Activated T-cell treated with anti-CD3 and anti-CD28 coated beads, Interleukin-2, amount 50 U/mL, for 4 hours (primary cell): ENCODE measurements around the gene TAAR8. TPM values are rescaled to one million over a fixed set of nuclear protein-coding genes. Genes with fewer than 3 reads are reported as not detected.
"Not testable (repeated sequence)": the region's sequence is repeated elsewhere in the genome, so short reads cannot be mapped to it uniquely, and the experiment has no call there.

ENCODE experiments used
- ATAC-seq, 2 donors: fragments of 200-7000 bp; cut with Tn5 transposase; one replicate each; pipeline ENCODE4 v1.10.0; 2021
- DNase-seq: peaks from one replicate; pipeline ENCODE4 v3.0.0-alpha.2; 2020
- H3K27me3 Mint-ChIP-seq: one replicate; pipeline ENCODE4 v1.8.0; 2021; ENCODE audit warnings: low read depth, mixed read lengths
- H3K36me3 Mint-ChIP-seq: one replicate; pipeline ENCODE4 v1.8.0; 2022; ENCODE audit warnings: mixed read lengths; ENCODE audit not compliant: insufficient read depth
- H3K4me1 Mint-ChIP-seq: one replicate; pipeline ENCODE4 v1.8.0; 2021; ENCODE audit warnings: low read depth, mixed read lengths
- H3K4me3 Mint-ChIP-seq: one replicate; pipeline ENCODE4 v1.8.0; 2021; ENCODE audit warnings: mild to moderate bottlenecking, moderate library complexity, mixed read lengths
- H3K9me3 Mint-ChIP-seq: one replicate; pipeline ENCODE4 v1.8.0; 2021; ENCODE audit warnings: mixed read lengths
- total RNA-seq, 3 donors: library from RNA; stranded (reverse); gene quantifications; one replicate each; pipeline ENCODE4 v1.2.1, GENCODE V29; 2021

The TAAR8 gene
- total RNA-seq, 3 donors from 2014 or later, result not detected

DNA sequence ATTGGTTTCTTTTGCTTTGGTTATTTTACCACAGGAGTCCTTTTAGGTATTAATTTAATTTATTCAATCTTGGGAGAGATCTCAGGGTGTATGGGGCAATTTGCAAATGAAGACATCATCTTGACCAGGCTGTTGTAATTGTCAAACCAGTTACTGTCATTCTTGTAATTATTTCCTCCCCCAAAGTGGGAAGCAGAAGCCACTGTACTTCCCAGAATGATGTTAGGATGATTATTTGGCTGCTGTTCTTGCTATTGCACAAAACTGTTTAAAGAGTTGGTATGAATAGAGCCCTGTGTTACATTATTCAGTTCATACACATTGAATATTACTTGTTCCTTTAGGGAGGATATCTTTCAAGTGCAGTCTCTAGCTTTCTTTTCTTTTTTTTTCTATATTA lies 19.3 kb downstream of the TAAR8 start:
- H3K36me3 Mint-ChIP-seq, result no peaks in the 10 kb centered on the region
- ATAC-seq (no peak), DNase-seq (no peak)
- H3K27me3 Mint-ChIP-seq, result peaks cover 24% of the 10 kb centered on the region
- no peaks in the 10 kb centered on the region for H3K9me3 Mint-ChIP-seq
- no peaks in the 10 kb centered on the region for H3K4me1 Mint-ChIP-seq
- H3K4me3 Mint-ChIP-seq, result no peak overlapping the region

DNA sequence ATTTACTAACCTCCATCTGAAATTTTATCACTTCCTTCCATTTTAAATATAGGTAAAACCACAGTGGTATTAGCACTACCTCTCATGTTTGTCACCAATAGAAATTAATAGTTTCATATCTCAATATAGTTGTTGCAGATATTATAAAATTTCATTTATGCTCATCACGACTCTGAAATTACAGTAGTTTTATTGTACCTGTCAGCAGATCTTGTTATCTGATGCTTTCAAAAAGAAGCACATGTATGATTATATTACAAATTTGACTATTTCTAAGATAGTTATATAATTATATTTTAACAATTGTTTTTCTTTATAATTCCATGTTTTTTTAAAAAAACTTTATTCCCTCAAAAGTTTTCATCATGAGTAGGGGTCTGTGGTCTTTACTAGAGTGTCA lies 32.2 kb downstream of the TAAR8 start:
- H3K4me3 Mint-ChIP-seq, result no peak overlapping the region
- no peak for ATAC-seq
- no peaks in the 10 kb centered on the region for H3K4me1 Mint-ChIP-seq
- H3K27me3 Mint-ChIP-seq, result peaks cover 11% of the 10 kb centered on the region
- H3K36me3 Mint-ChIP-seq, result no peaks in the 10 kb centered on the region
- H3K9me3 Mint-ChIP-seq, result peaks cover 5% of the 10 kb centered on the region
- no peak for DNase-seq

- H3K4me3 Mint-ChIP-seq, result no peak overlapping the region
- H3K4me1 Mint-ChIP-seq, result no peaks in the 10 kb centered on the region
- H3K9me3 Mint-ChIP-seq, result no peaks in the 10 kb centered on the region
- H3K27me3 Mint-ChIP-seq, result peaks cover 14% of the 10 kb centered on the region
- H3K36me3 Mint-ChIP-seq, result no peaks in the 10 kb centered on the region
- DNase-seq (no peak), ATAC-seq (no peak)
Measured at GRCh38 chr6:132587424-132587823, 35.0 kb downstream of the TAAR8 start.

- Mint-ChIP-seq H3K4me3 (no peak within 1 kb of the TSS), H3K27me3 (peaks cover 16% of the 10 kb centered on the region), H3K4me1 (no peaks in the 10 kb centered on the region), H3K9me3 (no peaks in the 10 kb centered on the region), H3K36me3 (no peaks in the 10 kb centered on the region)
- no peak for DNase-seq
- no peak for ATAC-seq
Measured at GRCh38 chr6:132589454-132589853, 37.0 kb downstream of the TAAR8 start, which contains the start of gene TAAR5. Gene TAAR5, minus strand, starts transcription at chr6:132589741. Its CDS starts 55 bp downstream, at chr6:132589686.

DNA sequence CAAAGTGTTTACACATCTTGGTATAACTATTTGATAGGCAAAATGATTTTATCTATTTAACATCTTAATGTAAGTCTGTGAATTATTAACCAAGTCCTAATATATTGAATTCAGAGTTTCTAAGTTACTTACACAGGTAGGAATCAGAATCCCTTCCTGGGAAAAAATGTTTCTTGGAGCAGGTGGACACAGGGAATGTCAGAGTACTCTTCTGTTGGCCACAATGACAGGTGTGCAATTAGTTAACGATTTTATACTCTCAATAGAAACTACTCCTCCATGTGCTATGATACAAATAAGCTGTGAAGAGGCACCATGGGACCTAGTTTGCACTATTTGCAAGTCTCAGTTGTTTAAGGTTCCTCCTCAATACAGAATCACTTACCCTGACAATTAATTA lies 37.9 kb downstream of the TAAR8 start:
- H3K36me3 Mint-ChIP-seq, result no peaks in the 10 kb centered on the region
- peaks cover 16% of the 10 kb centered on the region for H3K27me3 Mint-ChIP-seq
- no peak overlapping the region for H3K4me3 Mint-ChIP-seq
- ATAC-seq (no peak), DNase-seq (no peak)
- H3K9me3 Mint-ChIP-seq, result no peaks in the 10 kb centered on the region
- no peaks in the 10 kb centered on the region for H3K4me1 Mint-ChIP-seq

DNA sequence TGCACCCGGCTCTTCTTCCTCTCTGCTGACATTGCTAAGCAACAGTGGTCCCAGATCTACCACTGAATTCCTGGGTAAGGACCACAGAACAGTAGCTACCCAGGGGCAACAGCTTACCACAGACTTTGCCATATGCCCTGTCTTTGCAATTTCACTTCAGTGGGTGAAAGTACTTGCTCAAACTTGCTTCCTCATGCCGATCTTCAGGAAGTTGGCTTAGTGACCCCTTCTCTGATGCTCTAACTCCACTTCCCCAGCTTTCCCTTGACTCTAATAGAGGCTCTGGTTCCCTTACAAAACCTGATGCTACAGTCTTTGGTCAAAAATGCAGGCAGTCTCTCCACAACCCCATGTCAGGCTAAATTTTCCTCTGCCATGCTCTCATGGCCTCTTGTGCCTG lies 40.4 kb downstream of the TAAR8 start:
- DNase-seq, result no peak
- Mint-ChIP-seq H3K9me3 (no peaks in the 10 kb centered on the region), H3K4me1 (no peaks in the 10 kb centered on the region), H3K27me3 (peaks cover 16% of the 10 kb centered on the region), H3K4me3 (no peak overlapping the region), H3K36me3 (no peaks in the 10 kb centered on the region)
- no peak for ATAC-seq

GRCh38 chr6:132596201-132596600 lies 43.7 kb downstream of the TAAR8 start:
- DNase-seq (no peak), ATAC-seq (no peak)
- Mint-ChIP-seq H3K4me1 (no peaks in the 10 kb centered on the region), H3K36me3 (no peaks in the 10 kb centered on the region), H3K9me3 (no peaks in the 10 kb centered on the region), H3K4me3 (no peak overlapping the region), H3K27me3 (peaks cover 17% of the 10 kb centered on the region)

DNA sequence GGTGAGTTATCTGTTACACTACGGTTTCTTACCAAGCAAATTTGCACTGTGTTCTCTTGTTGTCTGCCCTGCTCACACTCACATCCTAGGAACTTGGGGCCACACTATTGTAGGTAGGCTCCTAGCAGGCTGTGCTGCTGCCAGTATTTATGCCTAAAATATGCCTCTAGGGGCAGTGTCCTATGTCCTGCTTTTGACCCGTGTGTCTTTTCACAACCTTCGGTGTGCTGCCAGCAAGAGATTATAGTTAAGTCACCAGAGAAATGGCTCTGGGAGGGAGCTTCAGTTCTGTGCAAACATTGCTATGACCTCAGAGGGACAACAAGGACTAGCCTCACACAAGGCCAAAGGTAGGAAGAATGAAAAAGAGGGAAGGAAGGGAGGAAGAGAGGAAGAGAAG lies 46.0 kb downstream of the TAAR8 start:
- Mint-ChIP-seq H3K27me3 (peaks cover 13% of the 10 kb centered on the region), H3K9me3 (no peaks in the 10 kb centered on the region), H3K36me3 (no peaks in the 10 kb centered on the region), H3K4me3 (no peak overlapping the region), H3K4me1 (no peaks in the 10 kb centered on the region)
- DNase-seq, result no peak
- ATAC-seq, result no peak

DNA sequence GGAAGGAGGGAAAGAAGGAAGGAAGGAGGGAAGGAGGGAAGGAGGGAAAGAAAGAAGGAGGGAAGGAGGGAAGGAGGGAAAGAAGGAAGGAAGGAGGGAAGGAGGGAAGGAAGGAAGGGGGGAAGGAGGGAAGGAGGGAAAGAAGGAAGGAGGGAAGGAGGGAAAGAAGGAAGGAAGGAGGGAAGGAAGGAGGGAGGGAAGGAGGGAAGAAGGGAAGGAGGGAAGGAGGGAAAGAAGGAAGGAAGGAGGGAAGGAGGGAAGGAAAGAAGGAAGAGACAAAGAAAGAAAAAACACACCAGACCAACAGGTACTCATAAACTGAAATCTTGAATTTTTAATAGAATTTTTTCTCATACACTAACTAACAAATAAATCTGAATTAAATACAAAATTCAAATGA lies 48.4 kb downstream of the TAAR8 start:
- not testable (repeated sequence) for ATAC-seq, H3K4me1 Mint-ChIP-seq, H3K9me3 Mint-ChIP-seq, DNase-seq, H3K36me3 Mint-ChIP-seq, H3K4me3 Mint-ChIP-seq
- H3K27me3 Mint-ChIP-seq, result peaks cover 25% of the 10 kb centered on the region

Other genes with a start within 250 kb of the TAAR8 start
- not detected for gene MOXD1, start 151.2 kb upstream of the TAAR8 start, total RNA-seq
- 10 to 100 TPM in 1 of 3 donors, 1 to 10 TPM in 2; 6.7 to 11.0 (median 7.9) TPM for gene STX7, start 39.6 kb upstream of the TAAR8 start, total RNA-seq
- gene TAAR9, start 14.4 kb upstream of the TAAR8 start, total RNA-seq, result not detected
- gene TAAR6, start 17.6 kb downstream of the TAAR8 start, total RNA-seq, result not detected
- not detected for gene TAAR5, start 37.1 kb downstream of the TAAR8 start, total RNA-seq
- not detected for gene TAAR2, start 71.6 kb downstream of the TAAR8 start, total RNA-seq
- not detected for gene TAAR1, start 106.5 kb downstream of the TAAR8 start, total RNA-seq
- gene VNN1, start 161.4 kb downstream of the TAAR8 start, total RNA-seq, result not detected
- gene VNN2, start 205.2 kb downstream of the TAAR8 start, total RNA-seq, result 1 to 10 TPM in 2 of 3 donors, under 1 TPM in 1; 0.76 to 1.4 (median 1.2) TPM
- gene SLC18B1, start 246.0 kb downstream of the TAAR8 start, total RNA-seq, result 1 to 10 TPM; 3.8 to 4.5 (median 4.3) TPM